GM10847 (cell line): ENCODE measurements around the gene POF1B.

Experiments
- POLR2A ChIP-seq: IDR thresholded peaks from 2 replicates; pipeline ENCODE4 v1.6.1; 2011; ENCODE audit not compliant: insufficient read length; ENCODE audit errors: extremely low read depth

The POF1B gene, protein sequence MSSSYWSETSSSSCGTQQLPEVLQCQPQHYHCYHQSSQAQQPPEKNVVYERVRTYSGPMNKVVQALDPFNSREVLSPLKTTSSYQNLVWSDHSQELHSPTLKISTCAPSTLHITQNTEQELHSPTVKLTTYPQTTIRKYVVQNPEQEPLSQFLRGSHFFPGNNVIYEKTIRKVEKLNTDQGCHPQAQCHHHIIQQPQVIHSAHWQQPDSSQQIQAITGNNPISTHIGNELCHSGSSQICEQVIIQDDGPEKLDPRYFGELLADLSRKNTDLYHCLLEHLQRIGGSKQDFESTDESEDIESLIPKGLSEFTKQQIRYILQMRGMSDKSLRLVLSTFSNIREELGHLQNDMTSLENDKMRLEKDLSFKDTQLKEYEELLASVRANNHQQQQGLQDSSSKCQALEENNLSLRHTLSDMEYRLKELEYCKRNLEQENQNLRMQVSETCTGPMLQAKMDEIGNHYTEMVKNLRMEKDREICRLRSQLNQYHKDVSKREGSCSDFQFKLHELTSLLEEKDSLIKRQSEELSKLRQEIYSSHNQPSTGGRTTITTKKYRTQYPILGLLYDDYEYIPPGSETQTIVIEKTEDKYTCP

DNA sequence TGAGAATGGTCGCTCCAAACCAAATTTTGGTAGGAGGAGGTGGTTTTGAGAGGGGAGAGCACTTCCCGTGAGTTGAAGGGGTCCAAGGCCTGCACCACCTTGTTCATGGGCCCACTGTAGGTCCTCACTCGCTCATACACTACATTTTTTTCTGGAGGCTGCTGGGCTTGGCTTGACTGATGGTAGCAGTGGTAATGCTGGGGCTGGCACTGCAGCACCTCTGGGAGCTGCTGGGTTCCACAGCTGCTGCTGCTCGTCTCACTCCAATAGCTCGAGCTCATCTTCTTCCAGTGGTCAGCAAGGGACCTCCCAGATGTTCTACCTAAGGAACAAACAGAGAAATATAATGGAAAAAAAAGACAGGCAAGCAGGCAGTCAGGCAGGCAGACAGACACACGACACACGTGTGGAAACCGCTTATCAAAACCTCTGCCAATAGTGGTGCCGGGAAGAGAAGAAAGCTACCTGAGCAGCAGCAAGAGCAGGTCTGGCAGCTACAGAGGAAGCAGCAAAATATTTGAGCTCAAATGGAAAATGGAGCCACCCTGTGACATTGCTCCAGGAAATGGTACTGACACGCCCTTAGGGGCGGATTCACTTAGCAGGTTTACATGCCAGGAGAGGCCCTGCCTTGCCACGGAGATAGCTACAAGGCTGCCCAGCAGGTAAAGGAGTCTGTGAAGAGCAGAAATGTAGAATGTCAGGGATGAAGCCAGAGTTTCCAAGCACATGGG, at the start of gene POF1B:
Gene POF1B (minus strand): TSS at position 492 of the 734 bp plus-strand sequence. CDS start 211 bp downstream, at position 281.
- no peak for TF ChIP-seq POLR2A

DNA sequence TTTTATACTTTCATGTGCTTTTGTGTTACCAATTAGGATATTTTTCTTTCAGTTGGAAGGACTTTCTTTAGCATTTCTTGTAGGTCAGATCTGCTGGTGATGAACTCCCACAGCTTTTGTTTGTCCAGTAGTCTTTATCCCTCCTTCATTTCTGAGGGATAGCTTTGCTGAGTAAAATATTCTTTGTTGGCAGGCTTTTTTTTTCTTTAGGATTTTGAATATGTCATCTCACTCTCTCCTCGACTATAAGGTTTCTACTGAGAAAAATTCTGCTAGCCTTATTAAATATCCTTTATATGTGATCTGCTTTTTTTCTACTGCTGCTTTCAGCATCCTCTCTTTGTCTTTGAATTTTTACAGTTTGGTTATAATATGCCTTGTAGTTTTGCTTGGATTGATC, 49.6 kb upstream of the POF1B start:
- no peak for TF ChIP-seq POLR2A

DNA sequence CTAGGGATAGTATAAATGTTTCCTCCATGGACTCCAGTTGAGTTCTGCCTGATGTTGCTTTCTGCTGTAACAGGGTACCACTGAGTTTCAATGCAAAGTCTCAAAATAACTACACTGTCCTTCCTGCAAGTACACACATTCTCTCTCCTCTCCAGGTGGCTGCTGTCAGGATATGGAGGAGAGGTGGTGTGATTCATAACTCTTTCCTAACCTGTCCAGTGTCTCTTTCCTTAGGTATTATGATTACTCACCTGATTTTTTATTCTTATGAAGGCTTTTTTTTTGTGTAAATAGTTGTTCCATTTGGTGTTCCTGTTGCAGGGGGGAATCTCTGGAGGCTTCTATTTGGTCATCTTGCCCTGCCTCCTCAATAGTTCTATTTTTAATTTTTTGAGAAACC, 39.8 kb upstream of the POF1B start:
- TF ChIP-seq POLR2A = no peak

DNA sequence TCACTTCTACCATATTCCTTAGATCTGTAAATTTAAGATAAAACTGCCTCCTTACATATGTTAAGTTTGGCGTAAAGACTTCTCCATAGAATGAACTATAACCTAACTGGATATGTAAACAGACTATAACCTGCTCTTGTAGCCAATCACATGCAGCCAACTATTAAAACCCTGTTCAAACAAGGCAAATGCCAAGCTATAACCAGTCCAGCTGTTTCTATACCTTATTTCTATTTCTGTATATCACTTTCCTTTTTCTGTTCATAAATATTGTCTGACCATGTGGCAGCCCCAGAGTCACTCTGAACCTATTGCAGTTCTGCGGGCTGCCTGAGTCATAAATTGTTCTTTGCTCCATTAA, 12.4 kb upstream of the POF1B start:
- TF ChIP-seq POLR2A = no peak

DNA sequence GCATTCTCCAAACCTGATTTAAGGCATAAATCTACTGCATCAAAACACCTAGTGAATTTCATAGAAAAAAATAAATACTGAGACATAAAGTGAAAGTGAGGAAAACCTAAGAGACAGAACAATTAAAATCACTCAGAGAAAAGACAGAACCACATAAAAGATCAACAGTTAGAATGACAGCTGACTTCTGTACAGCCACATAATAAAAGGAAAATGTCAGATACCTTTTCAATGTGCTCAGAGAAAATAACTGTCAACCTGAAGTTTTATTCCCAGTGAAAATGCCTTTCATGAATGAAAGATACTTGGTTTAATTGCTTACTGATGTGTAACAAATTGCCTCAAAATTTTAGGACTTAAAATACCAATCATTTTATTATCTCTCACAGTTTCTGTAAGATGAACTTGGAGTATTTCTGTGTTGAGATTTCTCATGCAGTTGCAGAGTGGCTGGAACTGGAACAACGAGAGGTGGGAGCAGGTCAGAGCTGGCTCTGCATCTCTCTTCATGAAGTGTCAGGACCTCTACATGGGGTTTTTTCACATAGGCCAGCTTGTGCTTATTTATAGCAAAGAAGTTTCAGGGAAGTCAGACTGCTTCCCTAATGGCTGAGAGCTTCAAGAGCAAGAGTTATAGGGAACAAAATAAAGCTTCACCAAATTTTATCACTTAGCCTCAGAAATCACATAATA, 11.9 kb upstream of the POF1B start:
- no peak for TF ChIP-seq POLR2A

DNA sequence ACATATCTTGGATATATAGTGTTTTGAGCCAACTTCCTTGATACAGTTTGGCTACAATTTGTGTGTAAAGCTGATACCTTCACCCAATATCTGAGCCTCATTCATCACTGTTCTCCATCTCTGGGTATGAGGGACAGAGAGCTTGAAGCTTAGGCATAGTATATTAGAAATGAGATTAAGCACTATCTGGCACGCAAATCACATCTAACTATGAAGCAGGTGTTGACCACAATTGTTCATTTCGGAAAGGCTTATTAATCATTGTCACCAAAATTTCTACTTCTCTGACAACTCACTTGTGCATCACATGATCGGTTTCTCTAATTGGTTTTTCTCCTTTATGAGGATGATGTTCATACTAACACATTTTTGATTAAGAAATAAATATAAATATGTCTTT, 2.1 kb upstream of the POF1B start:
- TF ChIP-seq POLR2A = no peak

DNA sequence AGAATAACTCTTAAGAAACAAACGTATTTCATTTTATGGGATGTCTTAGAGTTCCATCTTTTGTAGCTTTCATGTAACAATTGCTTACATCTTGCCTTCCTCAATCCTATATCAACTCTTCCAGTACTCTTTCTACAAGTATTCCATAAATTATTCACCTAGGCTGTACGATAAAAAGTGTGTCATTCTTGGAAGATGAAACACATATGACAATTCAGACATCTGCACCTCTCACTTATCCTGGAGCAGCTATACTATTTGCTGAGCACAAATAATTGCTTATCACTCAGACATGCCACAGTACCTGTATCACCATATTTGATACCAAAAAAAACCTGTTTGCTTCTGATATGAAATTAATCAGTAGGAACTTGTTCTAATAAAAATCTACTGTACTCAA, 1.0 kb downstream of the POF1B start:
- no peak for TF ChIP-seq POLR2A

DNA sequence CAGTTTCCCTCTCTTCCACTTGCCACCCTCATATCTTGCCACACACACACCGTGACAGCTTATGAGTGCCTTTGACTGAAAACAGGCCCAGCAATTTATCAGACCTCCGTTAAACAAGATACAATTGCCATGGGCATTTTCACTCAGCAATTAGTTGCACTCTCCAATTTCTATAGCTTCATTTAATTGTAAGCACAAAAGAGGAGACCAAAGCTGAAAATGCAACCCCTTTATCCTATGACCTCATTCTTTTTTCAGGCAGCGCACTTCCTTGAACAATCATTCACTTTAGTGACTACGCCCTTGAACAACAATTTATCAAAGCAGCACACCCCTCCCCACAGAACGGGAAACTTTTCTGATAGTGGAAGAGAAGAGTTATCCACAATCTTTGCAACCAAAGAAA, 4.1 kb downstream of the POF1B start:
- TF ChIP-seq POLR2A = no peak

DNA sequence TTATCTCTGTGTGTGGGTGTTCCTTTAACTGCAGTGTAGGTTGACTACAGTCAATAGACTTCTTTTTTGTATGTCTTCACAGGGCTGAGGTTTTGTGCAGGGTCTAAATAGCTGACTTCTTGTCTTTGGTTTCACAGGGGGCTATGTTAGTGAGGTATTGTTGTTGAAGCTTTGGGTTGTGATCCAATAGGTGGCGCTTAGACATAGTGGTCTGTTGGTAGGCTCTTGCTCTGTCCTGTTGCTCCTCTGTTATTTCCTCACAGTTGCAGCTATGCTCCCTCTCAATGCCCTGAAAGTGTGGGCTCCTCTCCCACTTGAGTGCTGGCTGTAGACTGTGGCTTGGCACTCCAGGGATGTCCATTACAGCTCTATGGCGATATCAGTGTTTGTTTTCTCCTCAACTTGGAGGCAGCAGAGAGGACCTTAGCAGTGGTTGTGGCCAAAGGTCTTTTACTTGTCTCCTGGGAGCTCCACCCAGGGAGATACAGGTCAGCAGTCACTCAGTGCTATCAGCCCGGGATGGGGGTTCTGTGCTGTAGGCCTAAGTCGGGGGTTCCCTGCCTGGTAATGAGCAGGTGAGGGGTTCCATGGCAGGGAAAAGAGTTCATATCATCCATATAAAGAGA, 14.0 kb downstream of the POF1B start:
- no peak for TF ChIP-seq POLR2A

DNA sequence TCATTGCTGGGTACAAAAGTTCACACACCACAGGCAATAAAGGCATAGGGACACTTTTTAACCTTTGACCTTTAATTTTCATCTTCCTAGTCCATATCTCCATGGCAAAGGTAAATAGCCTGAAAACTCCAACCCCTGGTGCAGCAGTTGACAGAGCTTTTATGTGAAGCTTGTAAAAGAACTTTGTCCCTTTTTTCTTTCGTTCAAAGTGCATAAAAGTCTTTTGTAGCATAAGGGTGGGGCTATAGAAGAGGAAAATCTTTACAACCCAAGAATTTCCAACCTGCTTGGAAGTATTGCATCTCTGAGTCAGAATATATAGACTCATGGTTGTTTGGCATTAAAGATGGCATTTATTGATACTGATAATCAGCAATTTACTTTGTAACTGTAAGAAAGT, 20.4 kb downstream of the POF1B start:
- no peak for TF ChIP-seq POLR2A

DNA sequence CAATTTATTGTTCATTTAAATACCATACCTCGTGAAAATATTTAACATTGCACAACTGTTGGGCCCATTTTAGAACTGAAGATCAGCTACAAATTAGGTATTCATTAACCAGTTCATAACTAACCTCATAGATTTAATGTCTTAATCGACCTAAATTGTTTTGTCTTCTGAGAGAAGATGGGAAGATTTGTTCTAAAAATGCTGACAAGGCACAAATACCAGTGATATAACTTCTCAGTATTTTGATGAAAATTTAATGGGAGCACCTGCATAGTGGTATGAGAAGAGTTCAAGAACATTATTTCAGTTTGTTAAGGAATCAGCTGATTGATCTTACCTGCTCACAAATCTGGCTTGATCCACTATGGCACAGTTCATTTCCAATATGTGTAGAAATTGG, 33.9 kb downstream of the POF1B start:
- TF ChIP-seq POLR2A = no peak

DNA sequence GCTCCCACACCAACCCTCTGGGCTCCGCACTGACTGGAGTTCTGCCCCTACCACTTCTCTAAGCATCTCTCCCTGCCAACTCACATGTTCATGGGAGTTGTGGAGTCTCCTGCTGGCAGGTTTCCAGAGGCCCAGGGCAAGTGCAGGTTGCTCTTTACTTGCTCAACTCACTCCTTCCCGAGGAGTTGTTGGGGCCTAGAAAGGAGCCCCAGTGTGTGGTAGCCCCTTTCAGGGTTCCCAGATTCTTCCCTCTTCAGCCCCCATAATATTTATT, 52.5 kb downstream of the POF1B start:
- no peak for TF ChIP-seq POLR2A

DNA sequence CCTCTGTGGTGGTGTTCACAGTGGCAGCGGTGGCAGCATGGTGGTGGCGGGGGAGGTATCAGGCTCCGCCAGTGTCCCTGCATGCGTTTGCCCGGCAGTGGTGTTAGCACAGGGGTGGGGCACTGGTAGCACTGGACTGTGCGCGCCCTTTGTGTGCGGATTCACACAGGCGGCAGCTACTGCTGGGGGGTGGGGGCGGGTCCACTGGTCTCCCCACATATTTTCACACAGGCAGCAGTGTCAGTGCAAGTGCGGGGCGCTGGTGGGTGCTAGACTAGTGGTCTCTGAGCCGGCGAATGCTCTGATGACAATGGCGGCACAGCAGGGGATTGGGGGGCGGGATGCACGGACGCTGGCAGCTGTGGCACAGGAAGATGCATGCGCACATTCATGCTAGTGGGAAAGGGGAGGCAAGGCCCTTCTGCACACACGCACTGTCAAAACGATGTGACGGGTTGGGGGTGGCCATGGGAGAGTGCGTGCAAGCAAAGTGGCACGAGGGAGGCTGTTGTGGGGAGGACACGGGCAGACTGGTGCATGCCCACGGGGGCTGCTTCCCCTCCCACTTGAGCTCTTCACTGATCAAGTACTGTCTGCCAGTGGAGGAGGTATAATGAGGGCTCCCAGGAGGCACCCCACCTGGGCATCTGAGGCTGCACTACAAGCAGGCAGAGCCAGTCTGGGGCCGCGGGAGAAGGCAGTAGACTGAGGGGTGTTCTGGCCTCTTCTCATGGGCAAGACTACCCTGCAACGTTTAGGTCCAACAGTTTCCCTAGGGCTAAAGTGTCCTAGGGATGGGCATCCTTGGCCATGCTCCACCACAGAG, 53.0 kb downstream of the POF1B start:
- TF ChIP-seq POLR2A = no peak

DNA sequence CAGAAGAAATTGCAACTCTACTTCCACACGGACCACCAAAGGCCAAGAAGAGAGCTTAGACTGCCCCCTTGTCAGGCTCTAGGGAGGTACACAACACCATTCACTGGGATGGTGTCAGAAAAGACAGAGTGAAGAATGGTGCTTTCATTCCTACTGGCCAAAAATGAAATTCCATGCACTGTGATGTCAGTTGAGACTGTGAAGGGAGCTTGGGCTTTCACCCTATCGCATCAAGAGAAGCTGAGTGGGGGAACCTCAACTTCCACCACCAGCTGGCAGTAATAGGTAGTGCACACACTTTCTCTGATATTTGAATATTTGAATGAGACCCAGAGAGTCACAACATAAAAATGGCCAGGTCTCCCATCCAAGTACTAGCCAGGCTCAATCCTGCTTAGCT, 69.7 kb downstream of the POF1B start:
- no peak for TF ChIP-seq POLR2A

DNA sequence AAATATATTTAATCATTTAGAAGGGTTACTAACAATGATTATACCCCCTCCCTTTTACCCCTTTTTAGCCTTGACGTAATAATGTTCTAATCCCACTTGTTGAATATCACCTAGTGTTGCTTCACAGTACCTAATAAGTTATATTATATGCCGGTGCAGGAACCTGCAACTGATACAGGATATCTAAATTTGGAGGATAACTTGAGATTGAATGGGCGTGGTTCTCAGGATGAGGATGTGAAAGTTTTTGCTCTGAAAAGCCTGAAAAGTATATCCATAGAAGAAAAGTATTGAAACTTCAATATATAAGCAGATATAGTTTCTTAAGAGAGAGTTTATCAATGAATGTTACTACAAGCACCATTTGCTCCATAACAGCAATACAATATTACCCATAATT, 75.9 kb downstream of the POF1B start:
- TF ChIP-seq POLR2A = no peak
